Stimulated activated CD8-positive, alpha-beta memory T cell treated with anti-CD3 and anti-CD28 coated beads, Interleukin-2, amount 100 ng/mL, for 48 hours (primary cell): ENCODE results near the gene TKTL2.

Source experiments
- DNase-seq, 2 donors: peaks; one replicate each; pipeline ENCODE4 v3.0.0-alpha.2; 2020; ENCODE audit warnings: low read depth in 2 of 2

The TKTL2 gene

DNA sequence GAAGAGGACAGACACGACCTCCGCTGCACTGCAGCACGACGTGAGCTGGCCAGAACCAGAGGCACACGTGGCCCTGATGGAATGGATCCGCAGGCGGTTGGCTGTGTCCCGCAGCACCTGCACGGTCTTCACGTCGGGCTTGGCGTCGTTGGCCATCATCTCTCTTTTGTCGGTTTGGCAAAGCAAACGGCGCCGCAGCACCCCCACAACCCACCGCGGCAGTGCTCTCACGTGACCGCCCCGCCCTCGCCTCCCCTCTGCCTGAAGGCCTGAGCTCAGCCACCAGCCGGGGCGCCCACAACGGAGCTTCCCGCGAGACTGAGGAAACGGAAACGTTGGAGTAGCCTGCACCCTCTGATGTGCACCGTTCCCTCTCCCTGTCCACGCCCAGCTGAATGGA is at the start of gene TKTL2:
TKTL2 (minus strand) TSS at position 179 of the 400 bp plus-strand sequence; CDS start at position 159, 20 bp downstream.
- no peak for DNase-seq

DNA sequence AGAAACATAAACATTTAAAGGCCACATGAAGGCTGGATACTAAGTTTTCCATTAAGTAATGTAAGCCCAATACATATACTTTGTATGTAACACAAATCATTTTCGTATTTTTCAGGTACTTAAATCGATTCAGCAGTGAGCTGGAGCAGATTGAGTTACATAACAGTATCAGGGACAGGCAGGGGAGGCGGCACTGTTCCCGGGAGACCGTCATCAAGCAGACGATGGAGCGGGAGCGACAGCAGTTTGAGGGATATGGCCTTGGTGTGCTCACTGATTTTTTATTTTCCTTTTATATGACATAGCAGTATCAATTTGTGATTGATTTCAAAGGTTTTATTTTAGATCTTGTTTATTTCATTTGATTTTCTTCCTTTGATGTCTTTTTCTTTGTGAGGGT is 41.6 kb upstream of the TKTL2 start:
- no peak for DNase-seq

DNA sequence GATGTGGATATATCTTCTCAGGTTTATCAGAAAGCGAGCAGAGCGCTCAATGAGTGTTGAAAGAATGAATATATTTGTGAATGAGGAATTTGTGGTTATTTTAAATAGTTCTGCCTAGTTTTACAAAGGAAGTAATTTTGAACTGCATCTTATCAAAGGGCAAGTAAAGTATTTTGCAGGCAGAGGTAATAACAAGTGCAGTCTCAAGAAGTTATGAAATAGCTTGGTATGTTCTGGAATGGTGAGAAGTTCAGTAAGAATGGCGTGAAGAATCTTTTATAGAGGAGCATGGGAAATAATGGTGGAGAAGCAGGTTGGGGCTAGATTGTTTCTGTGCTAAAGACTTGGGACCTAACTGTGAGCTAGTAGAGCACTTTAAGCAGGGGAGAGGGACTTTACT is 31.8 kb upstream of the TKTL2 start:
- no peak for DNase-seq

GRCh38 chr4:163500586-163500985 is 27.0 kb upstream of the TKTL2 start:
- no peak for DNase-seq

DNA sequence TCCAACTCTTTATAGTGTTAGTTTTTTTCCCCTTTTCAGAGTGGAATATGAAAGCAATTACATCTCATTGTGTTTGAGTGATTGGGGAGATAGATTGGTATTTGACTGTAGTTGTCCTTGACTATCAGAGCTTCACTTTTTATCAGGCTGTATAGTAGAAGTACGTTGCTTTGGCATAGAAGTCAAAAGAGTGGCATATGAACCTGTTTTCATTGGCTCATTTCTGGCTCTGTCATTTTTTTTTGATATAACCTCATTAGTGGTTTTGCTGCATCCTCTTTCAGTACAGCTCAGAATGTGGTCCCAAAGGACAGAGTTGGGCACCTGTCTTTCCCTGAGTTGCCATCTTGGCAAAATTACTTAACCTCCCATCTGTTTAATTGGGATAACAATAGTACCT is 22.3 kb upstream of the TKTL2 start:
- no peak for DNase-seq

DNA sequence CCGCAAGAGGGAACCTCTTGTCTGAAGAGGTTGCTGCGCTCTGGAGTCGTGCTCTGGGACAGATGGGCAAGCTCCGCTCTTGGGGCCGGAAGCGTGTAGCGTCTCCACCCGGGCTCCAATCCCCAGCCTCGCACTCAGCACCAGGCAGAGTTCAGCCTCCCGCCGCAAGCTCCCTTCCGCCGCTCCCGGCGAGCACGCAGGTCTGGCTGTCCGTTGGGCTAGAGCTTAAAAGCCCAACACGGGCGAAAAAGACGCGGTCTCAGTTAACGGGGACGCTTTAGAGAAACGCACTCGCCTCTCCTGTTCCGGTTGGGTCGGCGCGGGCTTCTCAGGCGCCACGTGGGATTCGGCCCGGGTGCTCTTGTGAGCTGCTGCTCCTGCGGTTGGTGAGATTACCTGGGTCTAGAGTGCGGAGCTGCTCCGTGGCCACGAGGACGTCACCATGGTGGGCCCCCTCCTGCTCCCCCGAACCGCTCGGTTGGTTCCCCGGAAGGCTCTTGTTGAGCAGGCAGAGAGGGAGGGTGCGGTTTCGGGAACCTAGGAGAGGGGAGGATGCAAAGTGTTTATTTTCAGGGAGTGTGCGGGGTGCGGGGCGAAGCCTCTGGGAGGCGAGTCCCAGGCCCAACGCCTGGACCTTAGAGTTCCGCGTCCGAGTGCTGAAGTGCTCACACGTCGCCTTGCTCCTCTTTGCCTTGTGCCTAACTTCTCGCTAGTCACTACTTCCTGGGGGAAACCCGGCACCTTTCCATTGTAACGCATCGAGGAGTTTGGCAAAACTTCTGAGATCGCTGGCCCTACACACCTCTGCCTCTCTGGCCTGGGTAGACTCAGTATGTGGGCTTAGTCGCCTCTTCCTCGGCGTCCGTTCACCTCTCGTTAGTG is 21.0 kb upstream of the TKTL2 start, which contains the start of gene TMA16:
TMA16 (plus strand) TSS at position 331 of the 882 bp plus-strand sequence; CDS start at position 443, 112 bp downstream.
- peak; percentile 72 to 77 for DNase-seq

GRCh38 chr4:163493643-163494359 is 20.2 kb upstream of the TKTL2 start:
- DNase-seq, result peak in 1 of 2 donors; percentile 2

DNA sequence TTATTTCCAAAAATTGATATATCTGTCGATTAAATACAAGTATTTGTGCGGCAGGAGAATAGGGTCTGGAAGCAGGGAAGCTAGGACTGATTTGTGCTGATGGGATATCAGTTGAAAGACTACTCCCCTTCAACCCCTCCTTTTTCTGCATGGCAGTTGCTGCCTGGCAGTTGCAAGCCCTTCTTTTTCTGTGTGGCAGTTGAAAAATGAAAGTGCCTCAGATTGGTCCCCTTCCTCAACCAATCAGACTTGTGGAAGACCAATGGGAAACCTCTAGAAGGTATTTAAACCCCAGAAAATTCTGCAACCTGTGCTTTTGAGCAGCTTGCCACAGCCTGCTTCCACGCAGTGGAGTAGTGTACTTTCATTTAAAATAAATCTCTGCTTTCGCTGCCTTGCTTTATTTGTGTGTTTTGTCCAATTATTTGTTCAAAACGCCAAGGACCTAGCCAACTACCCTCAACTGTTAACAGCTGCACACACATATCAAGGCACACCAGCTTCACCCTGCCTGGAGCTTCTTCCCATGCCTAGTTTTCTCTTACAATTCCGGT is 19.5 kb upstream of the TKTL2 start:
- no peak for DNase-seq

DNA sequence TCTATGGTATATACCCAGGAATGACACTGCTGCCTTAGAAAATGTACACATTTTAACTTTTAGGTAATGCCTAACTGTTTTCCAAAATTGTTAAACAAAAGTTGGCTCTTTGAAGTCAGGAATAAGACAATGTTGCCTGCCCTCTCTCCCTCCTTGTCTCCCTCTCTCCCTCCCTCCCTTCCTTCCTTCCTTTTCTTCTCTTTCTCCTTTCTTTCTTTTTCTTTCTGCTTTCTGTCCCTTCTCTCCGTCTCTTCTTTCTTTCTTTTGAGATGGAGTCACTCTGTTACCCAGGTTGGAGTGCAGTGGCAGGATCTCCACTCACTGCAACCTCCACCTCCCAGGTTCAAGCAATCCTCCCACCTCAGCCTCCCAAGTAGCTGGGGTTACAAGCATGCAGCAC is 16.4 kb upstream of the TKTL2 start:
- no peak for DNase-seq

DNA sequence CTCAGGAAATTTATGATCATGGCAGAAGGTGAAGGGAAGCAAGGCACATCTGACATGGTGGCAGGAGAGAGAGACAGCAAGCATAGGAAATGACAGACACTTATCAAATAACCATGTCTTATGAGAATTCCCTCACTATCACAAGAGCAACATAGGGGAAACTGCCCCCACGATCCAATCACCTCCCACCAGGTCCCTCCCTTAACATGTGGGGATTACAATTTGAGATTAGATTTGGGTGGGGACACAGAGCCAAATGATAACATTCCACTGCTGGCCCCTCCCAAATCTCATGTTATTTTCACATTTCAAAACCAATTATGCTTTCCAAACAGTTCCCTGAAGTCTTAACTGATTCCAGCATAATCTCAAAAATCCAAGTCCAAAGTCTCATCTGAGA is 12.8 kb upstream of the TKTL2 start:
- no peak for DNase-seq

GRCh38 chr4:163485589-163485988 is 12.0 kb upstream of the TKTL2 start:
- DNase-seq, result no peak

DNA sequence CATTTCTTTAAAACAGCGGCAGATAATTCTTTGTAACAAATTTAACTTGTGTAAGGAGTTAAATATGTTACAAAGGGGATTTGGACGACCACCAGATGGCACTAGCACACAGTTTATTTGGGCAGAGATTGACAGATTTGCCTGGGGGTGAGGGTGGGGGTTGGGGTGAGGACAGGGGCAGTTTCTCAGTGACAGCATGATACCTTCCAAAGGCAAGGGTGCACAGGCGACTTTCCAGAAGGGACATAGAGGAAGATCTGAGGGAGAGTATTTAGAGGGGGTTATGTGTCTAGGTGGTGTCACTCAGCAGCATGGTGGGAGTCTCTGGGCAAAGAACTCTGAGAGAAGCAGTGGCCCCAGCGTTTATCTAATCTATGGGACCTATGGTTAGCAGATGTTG is 11.4 kb upstream of the TKTL2 start:
- DNase-seq, result peak; percentile 7 to 42

DNA sequence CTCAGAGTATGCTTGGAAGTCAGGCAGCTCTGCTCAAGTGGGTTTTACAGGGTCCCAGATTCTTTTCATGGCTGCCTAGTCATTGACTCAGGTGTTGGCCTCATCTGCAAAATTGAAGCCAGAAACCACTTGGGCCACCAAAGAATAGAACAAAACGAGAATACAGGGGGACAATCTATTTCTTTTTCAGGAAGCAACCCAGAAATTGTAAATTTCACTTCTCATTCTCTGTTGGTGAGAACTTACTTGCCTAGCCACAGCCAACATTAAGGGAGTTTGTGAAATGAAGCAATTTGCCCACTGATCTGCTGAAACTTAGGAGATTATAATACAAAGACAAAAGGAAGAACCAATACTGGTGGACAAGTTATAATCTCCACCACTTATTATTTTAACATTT is 8.6 kb upstream of the TKTL2 start:
- no peak for DNase-seq

GRCh38 chr4:163476761-163477438 is 3.3 kb upstream of the TKTL2 start:
- DNase-seq, result no peak

GRCh38 chr4:163474027-163474426 is 473 bp upstream of the TKTL2 start:
- DNase-seq, result no peak

GRCh38 chr4:163473130-163473529 is 424 bp downstream of the TKTL2 start:
- DNase-seq, result no peak

GRCh38 chr4:163470391-163470790 is 3.2 kb downstream of the TKTL2 start:
- no peak for DNase-seq

DNA sequence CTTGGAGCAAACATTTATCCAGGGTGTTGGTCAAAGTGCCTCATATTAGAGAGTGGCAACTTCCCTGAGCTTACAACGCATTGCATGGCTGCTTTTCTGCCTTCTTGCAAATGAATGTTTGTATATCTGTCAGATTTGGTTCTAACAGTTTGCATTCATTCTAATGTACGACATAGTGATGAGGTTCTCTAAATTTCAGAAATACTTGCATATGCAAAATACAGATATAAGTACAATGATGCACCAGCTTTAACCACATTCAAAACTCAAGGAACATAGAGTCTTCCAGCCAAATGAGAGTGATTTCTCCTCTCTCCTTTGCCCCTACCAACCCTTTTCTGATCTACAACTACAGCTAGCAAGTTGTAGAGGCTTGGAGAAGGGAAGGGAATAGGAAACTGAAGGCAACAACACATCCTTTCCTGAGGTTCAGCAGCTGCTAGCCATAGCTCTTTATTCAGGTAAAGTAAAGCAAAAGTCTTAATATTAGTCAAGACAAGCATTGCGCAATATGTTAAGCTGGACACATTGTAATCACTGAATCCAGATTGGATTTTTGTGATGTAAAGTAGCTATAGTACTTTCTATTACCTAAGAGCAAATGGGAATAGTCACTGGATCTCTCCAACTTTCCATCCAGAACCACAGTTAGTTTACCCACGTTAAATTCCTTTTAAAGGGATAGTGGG is 6.3 kb downstream of the TKTL2 start:
- DNase-seq, result no peak

DNA sequence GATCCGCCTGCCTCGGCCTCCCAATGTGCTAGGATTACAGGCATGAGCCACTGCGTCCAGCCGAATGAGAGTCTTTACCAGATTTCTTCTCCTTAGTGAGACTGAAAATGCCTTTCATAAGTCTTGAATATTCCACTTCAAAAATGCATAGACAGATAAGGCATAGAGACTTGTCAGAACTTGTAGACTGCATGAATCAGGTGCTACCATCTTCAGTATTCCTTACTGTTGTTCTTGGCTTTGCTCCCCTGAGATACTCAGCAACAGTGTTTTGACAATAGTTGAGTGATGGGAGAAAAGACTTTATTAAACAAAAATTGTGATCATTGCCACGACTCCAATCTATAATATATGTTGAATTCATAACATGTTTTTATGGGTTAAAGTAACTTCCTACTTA is 11.0 kb downstream of the TKTL2 start:
- no peak for DNase-seq

DNA sequence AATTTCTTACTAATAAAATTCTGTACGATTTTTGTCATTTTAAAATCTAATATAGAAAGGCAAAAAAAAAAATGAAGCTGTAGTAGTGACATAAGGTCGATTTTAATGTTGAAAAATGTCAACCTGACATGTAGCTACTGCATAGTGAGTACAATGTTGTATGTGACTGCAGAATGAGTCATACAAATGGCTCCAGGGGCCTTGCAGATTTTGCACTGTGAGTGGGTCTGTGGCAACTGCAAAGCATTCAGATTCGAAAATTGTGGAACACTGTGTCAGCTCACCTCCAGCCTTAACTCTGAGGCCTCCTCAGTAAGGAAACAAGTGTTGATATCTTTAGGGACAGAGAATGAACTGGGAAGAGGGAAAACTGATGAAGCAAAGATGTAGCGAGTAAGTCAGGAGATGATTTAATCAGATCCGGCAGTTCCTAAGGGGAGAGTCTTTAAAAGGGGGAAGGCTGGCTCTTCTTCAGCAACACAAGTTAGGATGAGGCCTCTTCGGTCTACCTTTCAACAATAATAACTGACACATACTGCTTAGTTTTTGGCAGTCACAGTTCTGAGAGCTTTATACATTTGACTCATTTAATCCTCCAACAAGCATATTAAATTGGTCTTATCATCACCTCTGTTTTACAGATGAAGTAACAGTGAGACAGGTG is 24.9 kb downstream of the TKTL2 start:
- no peak for DNase-seq

- no peak for DNase-seq
These were observed 26.1 kb downstream of the TKTL2 start for GRCh38 chr4:163447481-163447880.
